GM21576 (cell line): ENCODE measurements around the gene RNF224.
A peak's percentile ranks its signal among the peaks of the same experiment; 100 is the strongest.

ENCODE experiments used
- ATAC-seq: cut with Tn5 transposase; IDR thresholded peaks from one replicate; pipeline ENCODE4 v1.9.1; 2021; ENCODE audit warnings: mild to moderate bottlenecking, moderate library complexity; ENCODE audit not compliant: unreplicated experiment

Gene RNF224

GRCh38 chr9:137225699-137226331 lies 1.5 kb upstream of the RNF224 start:
- no peak for ATAC-seq

GRCh38 chr9:137226338-137227053 lies 806 bp upstream of the RNF224 start:
- no peak for ATAC-seq

GRCh38 chr9:137227853-137228505 lies 677 bp downstream of the RNF224 start:
- no peak for ATAC-seq

GRCh38 chr9:137228506-137228967 lies 1.2 kb downstream of the RNF224 start:
- ATAC-seq = no peak

- ATAC-seq = no peak
Measured at GRCh38 chr9:137228968-137229896, 1.9 kb downstream of the RNF224 start.

GRCh38 chr9:137229903-137230704 lies 2.8 kb downstream of the RNF224 start:
- no peak for ATAC-seq

- ATAC-seq = no peak
Measured at GRCh38 chr9:137230705-137231371, 3.5 kb downstream of the RNF224 start, which contains the start of gene SLC34A3. Gene SLC34A3 (plus strand): TSS chr9:137230901. CDS start chr9:137231703, 802 bp downstream.

GRCh38 chr9:137231372-137232039 lies 4.2 kb downstream of the RNF224 start:
- ATAC-seq = no peak

- ATAC-seq = no peak
Measured at GRCh38 chr9:137232101-137232500, 4.8 kb downstream of the RNF224 start.

GRCh38 chr9:137232510-137232909 lies 5.2 kb downstream of the RNF224 start:
- no peak for ATAC-seq

- ATAC-seq = no peak
Measured at GRCh38 chr9:137233143-137233980, 6.1 kb downstream of the RNF224 start.

- no peak for ATAC-seq
Measured at GRCh38 chr9:137234055-137234697, 6.9 kb downstream of the RNF224 start.

GRCh38 chr9:137234758-137235423 lies 7.6 kb downstream of the RNF224 start:
- ATAC-seq = no peak

GRCh38 chr9:137235424-137236237 lies 8.3 kb downstream of the RNF224 start:
- no peak for ATAC-seq

- peak; percentile 24 for ATAC-seq
Measured at GRCh38 chr9:137236238-137236935, 9.1 kb downstream of the RNF224 start.
